HCT116 (cell line): ENCODE measurements around the gene TMEM169. TPM values are rescaled to one million over a fixed set of nuclear protein-coding genes. Genes with fewer than 3 reads are reported as not detected.

Experiments used
- ATAC-seq: fragments of 200-7000 bp; cut with Tn5 transposase; 2 replicates; pipeline ENCODE4 v1.9.1; 2020; ENCODE audit warnings: mild to moderate bottlenecking, moderate library complexity
- BruUV-seq: library from RNA; stranded (reverse); fragments of 400-500 nt; replicated peaks from 2 replicates; lab custom pipeline; 2021; lab: Mats Ljungman, UMichigan
- CTCF ChIA-PET: fragments of 300-600 bp; sonication (Branson Sonifier 250); formaldehyde crosslinking; loops from one replicate; lab custom pipeline; 2021; ENCODE audit warnings: antibody characterized with exemption; lab: Charles Lee
- POLR2A ChIA-PET: fragments of 300-600, 350-600 bp; sonication (Branson Sonifier 250); formaldehyde crosslinking; loops from one replicate; lab custom pipeline; 2021; ENCODE audit warnings: antibody characterized with exemption; lab: Charles Lee
- RAD21 ChIA-PET, 2 experiments: fragments of 300-600 bp; sonication (Branson Sonifier 250); formaldehyde crosslinking; loops; one replicate each; lab custom pipeline; 2023; ENCODE audit warnings: low total read pairs in 2 of 2; ENCODE audit not compliant: uncharacterized antibody in 2 of 2, unreplicated experiment in 2 of 2, low non-redundant PET in 1 of 2; lab: Charles Lee
- DNase-seq: peaks from one replicate; pipeline ENCODE4 v3.0.0-alpha.2; 2010; ENCODE audit warnings: low read depth, low spot score
- H2AFZ ChIP-seq: fragments of 200-600 bp; shearing (Covaris generic), sonication (generic); 2 replicates; pipeline ENCODE4 v1.6.1; 2017; ENCODE audit warnings: low read depth, mixed run types, mixed read lengths, antibody characterized with exemption, low read length; ENCODE audit not compliant: poor library complexity, severe bottlenecking
- H3K27ac ChIP-seq: 2 replicates; pipeline ENCODE4 v1.5.1; 2012; ENCODE audit warnings: low read depth, low read length
- H3K27me3 ChIP-seq: fragments of 200-600 bp; sonication (generic); 2 replicates; pipeline ENCODE4 v1.6.1; 2016; ENCODE audit warnings: mixed run types, low read length, mixed read lengths; ENCODE audit not compliant: insufficient read depth
- H3K36me3 ChIP-seq, 2 experiments: fragments of 200-500 bp in 1 of 2; fragments of 200-600 bp in 1 of 2; sonication (Bioruptor generic) in 1 of 2; sonication (generic) in 1 of 2; 2 replicates each; pipeline versions ENCODE4 v1.5.1 to v1.6.1; 2014 to 2016; ENCODE audit warnings: low read length in 2 of 2, inconsistent platforms in 1 of 2, mixed read lengths in 1 of 2, mixed run types in 1 of 2; ENCODE audit not compliant: insufficient read depth in 2 of 2, control insufficient read depth in 1 of 2
- H3K4me1 ChIP-seq, 2 experiments: fragments of 200-600 bp in 1 of 2; sonication (generic) in 1 of 2; 2 replicates each; pipeline versions ENCODE4 v1.5.1 to v1.6.1; 2012 to 2017; ENCODE audit warnings: low read length in 2 of 2, inconsistent platforms in 1 of 2, mild to moderate bottlenecking in 1 of 2, mixed read lengths in 1 of 2, mixed run types in 1 of 2, moderate library complexity in 1 of 2; ENCODE audit not compliant: insufficient read depth in 2 of 2, control insufficient read depth in 1 of 2
- H3K4me2 ChIP-seq: fragments of 200-600 bp; sonication (generic); 2 replicates; pipeline ENCODE4 v1.6.1; 2017; ENCODE audit warnings: mixed run types, low read length, mixed read lengths
- H3K4me3 ChIP-seq, 2 experiments: fragments of 200-600 bp in 1 of 2; sonication (generic) in 1 of 2; replicated peaks in 1 of 2; 2 replicates each; pipeline ENCODE4 v1.5.1; 2011 to 2016; ENCODE audit warnings: low read length in 2 of 2, control low read depth in 1 of 2, low read depth in 1 of 2, mild to moderate bottlenecking in 1 of 2, mixed read lengths in 1 of 2, mixed run types in 1 of 2
- H3K79me2 ChIP-seq: fragments of 200-600 bp; sonication (generic); 2 replicates; pipeline ENCODE4 v1.6.1; 2017; ENCODE audit warnings: mild to moderate bottlenecking, mixed run types, low read length, moderate library complexity, mixed read lengths; ENCODE audit not compliant: insufficient read depth
- H3K9ac ChIP-seq: fragments of 200-600 bp; sonication (generic); 2 replicates; pipeline ENCODE4 v1.6.1; 2016; ENCODE audit warnings: low read length, mixed read lengths
- H3K9me2 ChIP-seq: fragments of 200-600 bp; sonication (generic), shearing (Covaris generic); 2 replicates; pipeline ENCODE4 v1.6.1; 2017; ENCODE audit warnings: mixed run types, mild to moderate bottlenecking, moderate library complexity; ENCODE audit not compliant: insufficient read depth
- H3K9me3 ChIP-seq, 2 experiments: fragments of 200-500 bp in 1 of 2; fragments of 200-600 bp in 1 of 2; sonication (Bioruptor generic) in 1 of 2; sonication (generic) in 1 of 2; 2 replicates each; pipeline ENCODE4 v1.6.1; 2014 to 2017; ENCODE audit warnings: low read length in 2 of 2, mixed read lengths in 2 of 2, inconsistent platforms in 1 of 2, low read depth in 1 of 2, mild to moderate bottlenecking in 1 of 2, mixed run types in 1 of 2, moderate library complexity in 1 of 2; ENCODE audit not compliant: control insufficient read depth in 1 of 2, insufficient read depth in 1 of 2
- H4K20me1 ChIP-seq: fragments of 200-600 bp; sonication (generic), shearing (Covaris generic); 2 replicates; pipeline ENCODE4 v1.6.1; 2017; ENCODE audit warnings: mixed run types, mild to moderate bottlenecking, moderate library complexity; ENCODE audit not compliant: insufficient read depth
- CEBPB ChIP-seq: IDR thresholded peaks from 2 replicates; pipeline ENCODE4 v1.6.1; 2012; ENCODE audit warnings: low read depth
- EGR1 ChIP-seq: IDR thresholded peaks from 2 replicates; pipeline ENCODE4 v1.6.1; 2012; ENCODE audit warnings: low read depth
- ELF1 ChIP-seq: IDR thresholded peaks from 2 replicates; pipeline ENCODE4 v1.6.1; 2012; ENCODE audit warnings: low read depth, borderline replicate concordance
- EZH2 ChIP-seq: fragments of 200-600 bp; sonication (generic); IDR thresholded peaks from 2 replicates; pipeline ENCODE4 v1.6.1; 2017; ENCODE audit warnings: antibody characterized with exemption, mixed run types
- EZH2phosphoT487 ChIP-seq: fragments of 200-600 bp; IDR thresholded peaks from 2 replicates; pipeline ENCODE4 v1.6.1; 2018; ENCODE audit warnings: antibody characterized with exemption, borderline replicate concordance
- FOSL1 ChIP-seq: IDR thresholded peaks from 2 replicates; pipeline ENCODE4 v1.6.1; 2012; ENCODE audit warnings: low read depth
- JUND ChIP-seq: IDR thresholded peaks from 2 replicates; pipeline ENCODE4 v1.6.1; 2012
- POLR2A ChIP-seq: IDR thresholded peaks from 2 replicates; pipeline ENCODE4 v1.7.0; 2011; ENCODE audit warnings: borderline replicate concordance; ENCODE audit not compliant: insufficient read depth, insufficient read length; ENCODE audit errors: extremely low read depth
- POLR2AphosphoS5 ChIP-seq: IDR thresholded peaks from 2 replicates; pipeline ENCODE4 v1.6.1; 2011; ENCODE audit warnings: mild to moderate bottlenecking, low read depth, low read length, moderate library complexity
- RAD21 ChIP-seq: IDR thresholded peaks from 2 replicates; pipeline ENCODE4 v1.6.1; 2012; ENCODE audit warnings: low read depth, mild to moderate bottlenecking
- SIN3A ChIP-seq: IDR thresholded peaks from 2 replicates; pipeline ENCODE4 v1.6.1; 2012; ENCODE audit warnings: low read depth
- YY1 ChIP-seq: IDR thresholded peaks from 2 replicates; pipeline ENCODE4 v1.6.1; 2011; ENCODE audit warnings: low read length, low read depth, moderate library complexity, mild to moderate bottlenecking; ENCODE audit not compliant: insufficient replicate concordance; ENCODE audit errors: extremely low read depth
- ZFX ChIP-seq: fragments of 450-650 bp; IDR thresholded peaks from 2 replicates; pipeline ENCODE4 v1.6.1; 2017
- ZNF274 ChIP-seq: fragments of 200-500 bp; sonication (Bioruptor generic); IDR thresholded peaks from 2 replicates; pipeline ENCODE4 v1.6.1; 2014; ENCODE audit warnings: mild to moderate bottlenecking, low read depth, low read length, inconsistent platforms
- intact Hi-C: fragments of 100-400 bp; cut with micrococcal nuclease; formaldehyde crosslinking; loops from 2 replicates; pipeline ENCODE4 v1.10.0; 2022
- total RNA-seq: library from RNA; stranded (reverse); gene quantifications from one replicate; pipeline ENCODE4 v1.2.1, GENCODE V29; 2021; ENCODE audit not compliant: unreplicated experiment
- TF ChIP-seq, protein P1 (sequence below), 3 experiments: fragments of 200-600 bp in 1 of 3; sonication (generic) in 1 of 3; IDR thresholded peaks in 2 of 3; conservative IDR thresholded peaks in 1 of 3; 2 replicates each; pipeline ENCODE4 v1.5.1; 2012 to 2017; ENCODE audit warnings: low read depth in 2 of 3, low read length in 2 of 3, antibody characterized with exemption in 1 of 3, borderline replicate concordance in 1 of 3, control low read depth in 1 of 3, mild to moderate bottlenecking in 1 of 3, mixed read lengths in 1 of 3, mixed run types in 1 of 3, moderate library complexity in 1 of 3; ENCODE audit not compliant: insufficient read depth in 1 of 3
- TF ChIP-seq, protein P2 (sequence below): IDR thresholded peaks from 2 replicates; pipeline ENCODE4 v1.6.1; 2011; ENCODE audit warnings: mild to moderate bottlenecking, low read length, moderate library complexity; ENCODE audit not compliant: insufficient replicate concordance; ENCODE audit errors: extremely low read depth
- TF ChIP-seq, protein P3 (sequence below): IDR thresholded peaks from 2 replicates; pipeline ENCODE4 v1.6.1; 2012
- TF ChIP-seq, protein P4 (sequence below): IDR thresholded peaks from 2 replicates; pipeline ENCODE4 v1.6.1; 2012

TMEM169 gene
- total RNA-seq, 1 experiment from 2014 or later, result 0.42 TPM

DNA sequence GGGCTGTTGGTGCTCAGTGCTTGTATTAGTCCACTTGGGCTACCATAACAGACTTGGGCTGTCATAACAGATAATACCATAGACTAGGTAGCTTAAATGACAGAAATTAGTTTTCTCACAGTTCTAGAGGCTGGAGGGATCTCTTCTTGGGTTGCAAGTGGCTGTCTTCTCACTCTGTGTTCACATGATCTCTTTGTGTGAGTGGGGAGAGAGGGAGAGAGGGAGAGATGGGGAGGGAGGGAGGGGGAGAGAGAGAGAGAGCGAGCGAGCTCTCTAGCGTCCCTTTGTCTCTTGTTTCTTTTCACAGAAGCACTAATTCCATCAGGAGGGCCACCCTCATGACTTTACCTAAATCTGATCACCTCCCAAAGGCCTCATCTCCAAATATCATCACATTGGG lies 23.0 kb downstream of the TMEM169 start:
- ChIA-PET CTCF (interaction anchor here (1.2 kb wide), 1 partner anchor 10 kb away, joined by 5 read pairs; no protein-coding TSS in a partner anchor), POLR2A (no interaction called here), RAD21 (no interaction called here)
- Histone ChIP-seq H3K4me3 (no peak overlapping the region), H3K27ac (no peak overlapping the region), H3K4me1 (peaks cover 0 to 9% of the 10 kb centered on the region in 2 experiments; a peak in 3 of 4 replicates), H4K20me1 (no peaks in the 10 kb centered on the region), H3K9me3 (no peaks in the 10 kb centered on the region), H3K27me3 (no peaks in the 10 kb centered on the region), H2AFZ (no peak overlapping the region), H3K9ac (no peak overlapping the region), H3K79me2 (peaks cover 6% of the 10 kb centered on the region), H3K9me2 (no peaks in the 10 kb centered on the region), H3K36me3 (no peaks in the 10 kb centered on the region), H3K4me2 (no peak overlapping the region)
- BruUV-seq, result no TSS peak
- ATAC-seq, result no peak
- DNase-seq, result no peak
- TF ChIP-seq FOSL1, result no peak
- no peak for TF ChIP-seq ZFX
- no peak for TF ChIP-seq JUND
- TF ChIP-seq CEBPB, result no peak
- TF ChIP-seq EGR1, result no peak
- no peak for TF ChIP-seq POLR2A
- TF ChIP-seq SIN3A, result no peak
- TF ChIP-seq ELF1, result no peak
- no peak for TF ChIP-seq POLR2AphosphoS5
- intact Hi-C loops, result no loop called here

DNA sequence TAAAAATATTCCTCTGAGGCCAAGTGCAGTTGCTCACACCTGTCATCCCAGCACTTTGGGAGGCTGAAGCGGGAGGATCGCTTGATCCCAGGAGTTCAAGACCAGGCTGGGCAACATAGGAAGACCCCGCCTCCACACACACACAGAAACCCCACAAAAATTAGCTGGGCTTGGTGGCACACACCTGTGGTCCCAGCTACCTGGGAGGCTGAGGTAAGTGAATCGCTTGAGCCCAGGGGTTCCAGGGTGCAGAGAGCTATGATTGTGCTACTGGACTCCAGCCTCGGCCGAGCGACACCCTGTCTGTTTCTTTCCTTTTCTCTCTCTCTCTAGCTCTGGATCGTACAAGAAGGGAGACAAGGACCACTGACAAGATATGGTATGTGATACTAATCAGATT lies 25.6 kb downstream of the TMEM169 start:
- no peak overlapping the region for H3K4me2 ChIP-seq
- H3K79me2 ChIP-seq, result peaks cover 32% of the 10 kb centered on the region
- no peak overlapping the region for H3K9ac ChIP-seq
- no peaks in the 10 kb centered on the region for H3K9me2 ChIP-seq
- no peak overlapping the region for H2AFZ ChIP-seq
- DNase-seq (no peak), ATAC-seq (no peak)
- H3K36me3 ChIP-seq, result peaks cover 13 to 19% of the 10 kb centered on the region in 2 experiments; a peak in 3 of 4 replicates
- H3K27me3 ChIP-seq, result no peaks in the 10 kb centered on the region
- ChIA-PET CTCF (no interaction called here), RAD21 (no interaction called here), POLR2A (interaction anchor here (1.4 kb wide), 1 partner anchor 391 kb away, joined by 4 read pairs; the partner anchor contains the start of gene RPL37A)
- no peak overlapping the region for H3K4me3 ChIP-seq
- no peaks in the 10 kb centered on the region for H3K9me3 ChIP-seq
- intact Hi-C loops, result no loop called here
- peaks cover 5 to 18% of the 10 kb centered on the region in 2 experiments; a peak in 3 of 4 replicates for H3K4me1 ChIP-seq
- H4K20me1 ChIP-seq, result peaks cover 7% of the 10 kb centered on the region; the same call in 1 of the 2 replicates
- BruUV-seq, result no TSS peak
- no peak overlapping the region for H3K27ac ChIP-seq
- TF ChIP-seq, protein P1, sequence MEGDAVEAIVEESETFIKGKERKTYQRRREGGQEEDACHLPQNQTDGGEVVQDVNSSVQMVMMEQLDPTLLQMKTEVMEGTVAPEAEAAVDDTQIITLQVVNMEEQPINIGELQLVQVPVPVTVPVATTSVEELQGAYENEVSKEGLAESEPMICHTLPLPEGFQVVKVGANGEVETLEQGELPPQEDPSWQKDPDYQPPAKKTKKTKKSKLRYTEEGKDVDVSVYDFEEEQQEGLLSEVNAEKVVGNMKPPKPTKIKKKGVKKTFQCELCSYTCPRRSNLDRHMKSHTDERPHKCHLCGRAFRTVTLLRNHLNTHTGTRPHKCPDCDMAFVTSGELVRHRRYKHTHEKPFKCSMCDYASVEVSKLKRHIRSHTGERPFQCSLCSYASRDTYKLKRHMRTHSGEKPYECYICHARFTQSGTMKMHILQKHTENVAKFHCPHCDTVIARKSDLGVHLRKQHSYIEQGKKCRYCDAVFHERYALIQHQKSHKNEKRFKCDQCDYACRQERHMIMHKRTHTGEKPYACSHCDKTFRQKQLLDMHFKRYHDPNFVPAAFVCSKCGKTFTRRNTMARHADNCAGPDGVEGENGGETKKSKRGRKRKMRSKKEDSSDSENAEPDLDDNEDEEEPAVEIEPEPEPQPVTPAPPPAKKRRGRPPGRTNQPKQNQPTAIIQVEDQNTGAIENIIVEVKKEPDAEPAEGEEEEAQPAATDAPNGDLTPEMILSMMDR (IDR thresholded peaks at IDR 0.05 in 2 of 3, conservative IDR thresholded peaks at IDR 0.05 in 1 of 3; ENCODE audit: borderline replicate concordance in 1 of 3, insufficient read depth in 1 of 3, low read depth in 2 of 3, low read length in 2 of 3), result no peak
- TF ChIP-seq YY1 (no peak), POLR2A (no peak), ZNF274 (no peak), EZH2phosphoT487 (no peak), EZH2 (no peak), RAD21 (no peak), POLR2AphosphoS5 (no peak), EGR1 (no peak)
- TF ChIP-seq, protein P2, sequence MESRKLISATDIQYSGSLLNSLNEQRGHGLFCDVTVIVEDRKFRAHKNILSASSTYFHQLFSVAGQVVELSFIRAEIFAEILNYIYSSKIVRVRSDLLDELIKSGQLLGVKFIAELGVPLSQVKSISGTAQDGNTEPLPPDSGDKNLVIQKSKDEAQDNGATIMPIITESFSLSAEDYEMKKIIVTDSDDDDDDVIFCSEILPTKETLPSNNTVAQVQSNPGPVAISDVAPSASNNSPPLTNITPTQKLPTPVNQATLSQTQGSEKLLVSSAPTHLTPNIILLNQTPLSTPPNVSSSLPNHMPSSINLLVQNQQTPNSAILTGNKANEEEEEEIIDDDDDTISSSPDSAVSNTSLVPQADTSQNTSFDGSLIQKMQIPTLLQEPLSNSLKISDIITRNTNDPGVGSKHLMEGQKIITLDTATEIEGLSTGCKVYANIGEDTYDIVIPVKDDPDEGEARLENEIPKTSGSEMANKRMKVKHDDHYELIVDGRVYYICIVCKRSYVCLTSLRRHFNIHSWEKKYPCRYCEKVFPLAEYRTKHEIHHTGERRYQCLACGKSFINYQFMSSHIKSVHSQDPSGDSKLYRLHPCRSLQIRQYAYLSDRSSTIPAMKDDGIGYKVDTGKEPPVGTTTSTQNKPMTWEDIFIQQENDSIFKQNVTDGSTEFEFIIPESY, result no peak
- TF ChIP-seq, protein P3, sequence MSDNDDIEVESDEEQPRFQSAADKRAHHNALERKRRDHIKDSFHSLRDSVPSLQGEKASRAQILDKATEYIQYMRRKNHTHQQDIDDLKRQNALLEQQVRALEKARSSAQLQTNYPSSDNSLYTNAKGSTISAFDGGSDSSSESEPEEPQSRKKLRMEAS, result no peak
- TF ChIP-seq, protein P4, sequence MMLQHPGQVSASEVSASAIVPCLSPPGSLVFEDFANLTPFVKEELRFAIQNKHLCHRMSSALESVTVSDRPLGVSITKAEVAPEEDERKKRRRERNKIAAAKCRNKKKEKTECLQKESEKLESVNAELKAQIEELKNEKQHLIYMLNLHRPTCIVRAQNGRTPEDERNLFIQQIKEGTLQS, result no peak
